Measurements from ENCODE around the gene SLC30A3.

The SLC30A3 gene

GRCh38 chr2:27205206-27205605, 57.6 kb downstream of the SLC30A3 start:
- POLR2A ChIA-PET: no interaction called here
- CTCF ChIA-PET: interaction anchor here (0.6 kb wide), 1 partner anchor 189 kb away, joined by 3 read pairs; no protein-coding TSS in a partner anchor
- TF ChIP-seq SUZ12 (IDR thresholded peaks at IDR 0.05) (no peak), ZNF384 (IDR thresholded peaks at IDR 0.05) (no peak), HDGF (IDR thresholded peaks at IDR 0.05; ENCODE audit: borderline replicate concordance) (no peak), PKNOX1 (IDR thresholded peaks at IDR 0.05) (no peak), SP1 (IDR thresholded peaks at IDR 0.05) (no peak), NFRKB (IDR thresholded peaks at IDR 0.05) (no peak), L3MBTL2 (conservative IDR thresholded peaks at IDR 0.05) (no peak), CTBP1 (IDR thresholded peaks at IDR 0.05; ENCODE audit: borderline replicate concordance) (no peak), BHLHE40 (IDR thresholded peaks at IDR 0.05; ENCODE audit: borderline replicate concordance) (no peak), FOXK2 (IDR thresholded peaks at IDR 0.05) (no peak), LEF1 (IDR thresholded peaks at IDR 0.05; ENCODE audit: borderline replicate concordance) (no peak), FOXM1 (IDR thresholded peaks at IDR 0.05; ENCODE audit: borderline replicate concordance) (no peak), TARDBP (IDR thresholded peaks at IDR 0.05) (no peak), FOXA1 (IDR thresholded peaks at IDR 0.05) (no peak)
- DNase-seq (ENCODE audit: extremely low spot score): no peak

- DNase-seq (ENCODE audit: extremely low spot score): no peak
- ChIA-PET POLR2A (no interaction called here), CTCF (no interaction called here)
- no peak for TF ChIP-seq LEF1 (IDR thresholded peaks at IDR 0.05; ENCODE audit: borderline replicate concordance)
- no peak for TF ChIP-seq FOXM1 (IDR thresholded peaks at IDR 0.05; ENCODE audit: borderline replicate concordance)
- no peak for TF ChIP-seq HDGF (IDR thresholded peaks at IDR 0.05; ENCODE audit: borderline replicate concordance)
- TF ChIP-seq FOXK2 (IDR thresholded peaks at IDR 0.05): no peak
- no peak for TF ChIP-seq ELF4 (IDR thresholded peaks at IDR 0.05)
- TF ChIP-seq CTBP1 (IDR thresholded peaks at IDR 0.05; ENCODE audit: borderline replicate concordance): no peak
- no peak for TF ChIP-seq PKNOX1 (IDR thresholded peaks at IDR 0.05)
- no peak for TF ChIP-seq NFRKB (IDR thresholded peaks at IDR 0.05)
- TF ChIP-seq ZNF384 (IDR thresholded peaks at IDR 0.05): no peak
- TF ChIP-seq FOXA1 (IDR thresholded peaks at IDR 0.05): no peak
- no peak for TF ChIP-seq TARDBP (IDR thresholded peaks at IDR 0.05)
- TF ChIP-seq BHLHE40 (IDR thresholded peaks at IDR 0.05; ENCODE audit: borderline replicate concordance): no peak
- TF ChIP-seq SP1 (IDR thresholded peaks at IDR 0.05): no peak
- no peak for TF ChIP-seq L3MBTL2 (conservative IDR thresholded peaks at IDR 0.05)
Observed at GRCh38 chr2:27204566-27204965, 58.3 kb downstream of the SLC30A3 start.

- no peak for DNase-seq (ENCODE audit: extremely low spot score)
- TF ChIP-seq BHLHE40 (IDR thresholded peaks at IDR 0.05; ENCODE audit: borderline replicate concordance): no peak
- no peak for TF ChIP-seq TARDBP (IDR thresholded peaks at IDR 0.05)
- no peak for TF ChIP-seq L3MBTL2 (conservative IDR thresholded peaks at IDR 0.05)
- TF ChIP-seq FOXK2 (IDR thresholded peaks at IDR 0.05): no peak
- ChIA-PET POLR2A (no interaction called here), CTCF (interaction anchor here (0.8 kb wide), 1 partner anchor 34 kb away, joined by 3 read pairs; no protein-coding TSS in a partner anchor)
Observed at GRCh38 chr2:27203741-27204140, 59.1 kb downstream of the SLC30A3 start.

Data from HEK293T (cell line).